HG02938 (cell line): ENCODE measurements around the gene AFF3.
"Not testable (repeated sequence)": the region's sequence is repeated elsewhere in the genome, so short reads cannot be mapped to it uniquely, and the experiment has no call there.

ENCODE experiments used
- ATAC-seq: cut with Tn5 transposase; IDR thresholded peaks from one replicate; pipeline ENCODE4 v1.9.1; 2021; ENCODE audit warnings: mild to moderate bottlenecking, moderate library complexity; ENCODE audit not compliant: unreplicated experiment

Gene AFF3

DNA sequence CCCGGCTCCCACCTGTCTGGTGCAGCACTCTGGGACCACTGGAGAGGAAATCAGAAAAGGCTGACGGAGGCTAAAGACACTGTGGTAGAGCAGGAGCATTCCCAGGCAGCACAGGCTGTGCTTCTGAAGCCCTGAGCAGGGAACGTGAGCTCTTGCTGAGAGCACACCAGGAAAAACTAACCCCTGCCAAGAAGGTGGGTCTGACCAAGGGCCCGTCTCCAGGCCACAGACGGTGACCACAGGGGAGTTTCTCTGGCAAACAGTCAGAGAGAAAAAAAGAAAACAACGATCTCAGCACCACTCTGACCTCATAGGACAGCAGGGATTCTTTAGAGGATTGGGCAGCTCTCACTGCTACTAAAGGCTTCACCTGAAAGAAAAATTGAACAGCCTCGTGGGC is 201.4 kb downstream of the AFF3 start:
- ATAC-seq = no peak

DNA sequence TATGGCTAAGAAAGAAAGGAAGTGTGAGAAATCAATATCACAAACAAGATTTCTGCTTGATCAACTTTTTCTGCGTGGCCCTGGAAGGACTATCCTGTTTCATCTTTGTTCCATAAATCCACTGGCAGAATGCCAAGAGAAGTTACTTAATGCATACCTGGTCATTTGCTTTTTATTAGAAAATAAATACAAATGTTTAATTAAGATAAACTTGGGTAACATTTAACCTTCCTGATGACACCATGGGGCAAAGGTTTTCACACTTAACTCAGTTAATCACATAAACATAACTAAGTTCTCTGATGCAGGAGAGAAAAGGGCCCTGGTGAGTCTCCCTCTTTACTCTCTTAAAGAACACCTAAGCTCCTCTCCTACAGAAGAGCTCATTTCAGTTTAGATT is 203.3 kb downstream of the AFF3 start:
- ATAC-seq = no peak

- no peak for ATAC-seq
Measured at GRCh38 chr2:99938250-99938649, 204.1 kb downstream of the AFF3 start.

DNA sequence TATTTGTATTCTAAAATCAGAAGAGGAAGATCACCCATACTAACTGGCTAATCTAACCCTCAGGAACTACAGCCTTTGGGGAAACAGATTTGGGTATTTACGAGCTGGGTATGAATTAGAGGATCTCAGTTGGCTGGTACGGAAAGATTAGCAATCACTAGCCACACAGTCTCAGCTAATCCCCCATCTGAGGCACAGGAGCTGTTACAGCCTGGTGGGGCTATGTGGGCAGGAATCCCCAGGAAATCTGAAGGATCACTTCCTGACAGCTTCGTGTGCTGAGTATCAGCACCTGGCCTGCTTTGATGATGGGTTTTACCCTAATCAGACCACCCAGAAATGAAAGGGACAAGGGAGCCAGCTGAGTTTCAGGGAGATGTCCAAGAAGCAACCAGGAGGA is 206.3 kb downstream of the AFF3 start:
- no peak for ATAC-seq

DNA sequence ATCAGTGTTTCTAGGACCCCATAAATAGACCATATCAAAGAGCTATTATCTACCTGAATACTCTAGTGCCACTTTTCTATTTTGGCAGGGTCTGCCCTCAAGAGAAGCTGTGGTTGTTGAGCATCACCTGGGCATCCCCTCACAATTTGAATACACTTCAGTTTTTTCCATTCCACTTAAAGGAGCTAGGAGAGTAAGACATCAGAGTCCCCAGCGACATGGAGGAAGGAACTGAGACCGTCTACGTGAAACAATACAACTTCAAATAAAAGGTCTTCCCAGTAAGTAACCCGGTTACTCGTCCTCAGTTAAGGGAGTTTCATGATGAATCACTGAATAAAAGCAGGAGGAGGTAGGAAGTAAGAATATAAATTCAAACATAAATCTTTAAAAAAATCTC is 206.7 kb downstream of the AFF3 start:
- ATAC-seq = no peak

GRCh38 chr2:99933894-99934650 is 208.3 kb downstream of the AFF3 start:
- ATAC-seq = no peak

- not testable (repeated sequence) for ATAC-seq
Measured at GRCh38 chr2:99933491-99933890, 208.9 kb downstream of the AFF3 start.

GRCh38 chr2:99928470-99929053 is 213.8 kb downstream of the AFF3 start:
- ATAC-seq = no peak

DNA sequence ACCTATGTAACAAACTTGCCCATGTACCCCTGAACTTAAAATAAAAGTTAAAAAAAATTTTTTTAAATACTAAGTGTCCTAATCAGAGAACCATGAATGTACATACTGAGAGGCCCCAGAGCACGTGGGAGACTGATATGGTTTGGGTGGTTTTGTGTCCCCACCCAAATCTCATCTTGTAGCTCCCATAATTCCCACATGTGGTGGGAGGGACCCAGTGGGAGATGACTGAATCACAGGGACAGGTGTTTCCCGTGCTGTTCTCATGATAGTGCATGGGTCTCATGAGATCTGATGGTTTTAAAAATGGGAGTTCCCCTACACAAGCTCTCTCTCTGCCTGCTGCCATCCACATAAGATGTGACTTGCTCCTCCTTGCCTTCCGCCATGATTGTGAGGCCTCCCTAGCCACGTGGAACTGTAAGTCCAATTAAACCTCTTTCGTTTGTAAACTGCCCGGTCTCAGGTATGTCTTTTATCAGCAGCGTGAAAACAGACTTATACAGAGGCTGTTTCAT is 214.6 kb downstream of the AFF3 start:
- ATAC-seq = not testable (repeated sequence)

- no peak for ATAC-seq
Measured at GRCh38 chr2:99926986-99927385, 215.4 kb downstream of the AFF3 start.

DNA sequence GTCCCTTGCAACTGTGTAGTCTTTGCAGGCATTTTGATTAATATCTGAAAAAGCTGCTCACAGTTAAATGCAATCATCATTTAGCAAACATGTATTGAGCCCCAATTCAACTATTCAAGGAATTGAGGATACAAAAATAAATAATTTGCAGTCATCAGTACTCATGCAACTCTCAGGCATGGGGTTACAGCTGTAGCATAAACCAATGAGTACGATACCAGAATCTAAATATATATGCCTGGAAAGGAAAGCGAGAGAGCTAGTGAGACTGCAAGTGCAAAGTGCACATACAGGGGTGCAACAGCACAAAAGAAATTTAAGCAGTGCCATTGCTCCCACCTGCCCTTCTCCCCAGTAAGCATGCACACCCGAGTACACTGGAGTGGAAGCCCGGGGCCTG is 216.4 kb downstream of the AFF3 start:
- no peak for ATAC-seq

DNA sequence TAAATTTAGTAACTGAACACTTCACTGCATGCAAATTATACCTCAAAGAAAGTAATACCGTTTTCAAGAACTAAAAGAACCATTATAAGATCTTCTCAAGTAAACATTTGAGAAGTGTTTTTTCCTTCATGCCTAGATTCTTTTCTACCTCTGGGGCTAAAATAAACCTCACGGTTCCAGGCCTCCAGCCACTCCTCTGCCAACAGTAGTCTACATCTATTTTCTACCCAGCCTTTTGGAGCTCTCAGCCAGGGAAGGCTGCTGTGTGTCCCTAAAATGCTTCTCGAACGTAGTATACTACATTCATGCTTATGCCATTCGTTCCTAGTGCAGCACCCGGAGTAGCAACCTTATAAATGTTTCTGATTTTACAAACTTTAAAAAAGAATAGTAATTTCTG is 219.7 kb downstream of the AFF3 start:
- ATAC-seq = no peak

DNA sequence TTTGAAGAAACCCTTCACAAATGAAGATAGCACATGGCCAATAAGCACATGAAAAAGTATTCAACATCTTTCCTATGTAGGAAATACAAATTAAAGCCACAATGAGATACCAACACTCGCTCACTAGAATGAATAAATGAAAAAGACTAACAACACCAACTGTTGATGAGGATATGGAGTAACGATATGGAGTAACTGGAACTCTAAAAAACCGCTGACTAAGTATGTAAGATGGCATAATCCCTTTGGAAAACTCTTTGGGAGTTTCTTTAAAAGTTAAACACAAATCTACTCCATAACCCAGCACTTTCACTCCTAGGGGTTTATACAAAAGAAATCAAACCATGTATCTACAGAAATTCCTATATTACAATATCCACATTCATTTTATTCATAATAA is 220.5 kb downstream of the AFF3 start:
- ATAC-seq = no peak

DNA sequence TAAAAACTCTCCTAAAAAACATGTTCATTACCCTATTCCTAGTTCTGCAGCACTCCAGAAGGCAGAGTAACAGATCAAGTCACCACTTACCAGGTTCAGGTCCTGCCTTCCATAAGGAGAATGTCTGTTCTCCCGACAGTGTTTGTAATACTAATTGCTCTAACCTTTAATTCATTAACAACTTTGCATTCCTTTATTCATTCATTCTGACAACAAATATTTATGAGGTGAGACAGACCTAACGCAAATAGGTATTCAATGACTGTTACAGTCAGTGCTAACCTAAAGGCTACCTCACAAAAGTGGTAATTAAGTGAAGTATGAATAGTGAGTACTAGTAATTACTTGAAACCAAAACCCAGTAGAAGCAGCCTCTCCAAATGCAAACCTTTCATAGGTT is 224.0 kb downstream of the AFF3 start:
- no peak for ATAC-seq

DNA sequence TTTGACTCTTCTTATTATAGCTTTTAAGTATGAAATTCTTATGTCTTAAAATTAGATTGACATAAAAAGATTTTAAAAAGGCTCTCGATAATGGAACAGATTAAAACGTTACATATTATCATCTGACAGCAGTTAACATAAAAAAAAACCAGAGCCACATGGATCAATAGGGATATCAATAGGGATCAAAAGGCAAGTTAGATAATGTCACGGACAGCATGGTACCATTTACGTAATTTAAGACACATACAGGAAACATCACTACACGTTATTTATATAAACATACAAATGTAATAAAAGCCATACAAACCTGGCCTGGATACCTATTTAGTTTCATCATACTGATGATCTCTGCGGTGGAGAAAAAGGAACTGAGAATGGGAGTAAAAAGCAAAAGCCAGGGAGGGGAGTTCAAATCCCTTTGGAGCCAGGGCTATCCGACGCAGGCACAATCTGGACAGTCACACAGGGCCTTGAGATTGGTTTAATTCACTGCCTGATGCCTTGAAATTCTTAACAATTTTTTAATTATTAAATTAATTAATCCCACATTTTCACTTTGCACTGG is 227.2 kb downstream of the AFF3 start:
- ATAC-seq = no peak

DNA sequence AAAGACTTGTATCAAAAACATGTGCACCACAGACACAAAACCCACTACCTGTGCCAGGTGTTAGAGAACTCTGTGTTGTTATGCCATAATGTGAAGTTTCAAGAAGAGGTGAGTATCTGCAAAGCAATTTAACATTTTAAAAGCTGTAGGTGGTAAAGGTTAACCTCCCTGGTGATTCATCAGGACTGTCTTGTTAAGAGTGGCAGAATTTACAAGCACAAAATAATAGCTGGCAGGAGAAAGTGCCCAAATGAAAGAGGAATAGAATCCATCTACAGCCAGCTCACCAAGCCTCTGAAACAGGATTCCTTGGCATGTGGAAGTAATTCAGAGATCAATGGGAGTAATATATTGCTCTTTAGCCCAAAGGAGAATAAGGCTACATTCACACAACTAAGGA is 230.7 kb downstream of the AFF3 start:
- no peak for ATAC-seq

DNA sequence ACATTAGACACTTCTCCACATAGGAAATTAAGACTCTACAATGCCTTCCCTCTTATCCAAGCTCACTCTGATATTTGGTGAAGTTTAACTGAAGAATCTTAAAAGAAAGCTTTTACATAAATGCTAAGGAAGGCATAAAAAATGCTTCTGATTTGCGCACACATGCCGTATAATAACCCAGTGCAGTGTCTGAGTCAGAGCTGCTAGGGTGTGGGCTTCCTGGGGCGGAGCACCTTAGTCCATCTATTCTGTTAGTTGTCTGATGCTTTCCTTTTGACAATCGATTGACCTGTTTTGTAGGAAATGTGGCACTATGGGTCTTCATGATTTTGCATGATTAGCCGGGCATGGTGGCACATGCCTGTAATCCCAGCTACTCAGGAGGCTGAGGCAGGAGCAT is 231.5 kb downstream of the AFF3 start:
- ATAC-seq = no peak

DNA sequence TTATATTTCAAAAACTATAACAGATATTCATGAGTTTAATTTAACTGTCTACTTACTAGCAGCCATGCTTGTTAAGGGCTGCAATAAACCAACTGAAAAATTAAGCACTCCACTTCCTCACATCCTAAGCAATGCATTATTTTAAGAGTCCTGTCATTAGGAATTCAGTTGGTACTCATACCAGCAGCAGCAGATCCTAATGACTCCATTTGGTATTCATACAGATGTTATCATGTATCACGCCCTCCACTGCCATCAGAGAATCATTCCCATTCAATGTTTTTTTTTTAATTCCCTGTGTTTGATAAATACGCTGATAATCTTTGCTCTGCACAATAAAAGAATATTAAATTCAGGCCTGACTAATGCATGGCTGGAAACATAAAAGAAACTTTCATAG is 236.8 kb downstream of the AFF3 start:
- no peak for ATAC-seq

- ATAC-seq = no peak
Measured at GRCh38 chr2:99905025-99905424, 237.4 kb downstream of the AFF3 start.

- ATAC-seq = no peak
Measured at GRCh38 chr2:99903981-99904380, 238.4 kb downstream of the AFF3 start.

- ATAC-seq = no peak
Measured at GRCh38 chr2:99900556-99900955, 241.8 kb downstream of the AFF3 start.

DNA sequence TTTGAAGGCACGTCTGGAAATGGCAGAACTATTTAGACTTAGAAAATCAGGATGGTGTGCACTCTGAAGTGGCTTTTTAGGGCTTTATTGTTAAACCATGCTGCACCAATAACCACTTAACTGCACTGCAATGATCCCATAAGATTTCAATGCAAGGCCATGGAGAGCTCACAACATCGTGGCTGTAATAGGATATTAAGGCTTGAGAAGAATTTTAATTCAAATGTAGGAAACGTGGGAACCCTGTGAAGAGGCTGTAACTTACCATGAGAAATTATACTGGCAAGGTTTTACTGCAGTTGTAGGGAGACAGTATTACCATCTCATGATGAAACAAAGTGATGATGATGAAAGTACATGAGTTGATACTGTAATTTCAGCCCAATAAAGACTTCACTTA is 242.5 kb downstream of the AFF3 start:
- ATAC-seq = no peak
